ENCODE measurements around the gene CCND3. TPM values are rescaled to one million over a fixed set of nuclear protein-coding genes. Genes with fewer than 3 reads are reported as not detected.

The CCND3 gene
- total and polyA plus RNA-seq, 2 experiments from 2014 or later = 19.7 to 30.9 TPM

- no peak for TF ChIP-seq ZNF462 (CRISPR knock-in tag; IDR thresholded peaks at IDR 0.05)
These were observed 18.4 kb upstream of the CCND3 start (continued) for GRCh38 chr6:41960028-41960427.

- no peak overlapping the region for H3K4me2 ChIP-seq
- ATAC-seq = no peak
- H4K20me1 ChIP-seq (replicated peaks; ENCODE audit: insufficient read depth) = no peaks in the 10 kb centered on the region
- H2AFZ ChIP-seq = no peak overlapping the region
- H3K36me3 ChIP-seq (ENCODE audit: insufficient read depth) = no peaks in the 10 kb centered on the region
- Mint-ChIP-seq H3K9me3 (no peaks in the 10 kb centered on the region), H3K36me3 (ENCODE audit: low read depth) (no peaks in the 10 kb centered on the region), H3K27me3 (ENCODE audit: insufficient read depth, low read depth, poor library complexity) (peaks cover 1% of the 10 kb centered on the region), H3K4me1 (peaks cover 6% of the 10 kb centered on the region; the same call in 2 of the 3 replicates), H3K4me3 (no peak overlapping the region), H3K27ac (no peak overlapping the region)
- H3K27me3 ChIP-seq (ENCODE audit: insufficient read depth) = no peaks in the 10 kb centered on the region
- H3K79me2 ChIP-seq (replicated peaks; ENCODE audit: insufficient read depth) = no peaks in the 10 kb centered on the region
- H3K27ac ChIP-seq (ENCODE audit: low read depth) = no peak overlapping the region
- TF ChIP-seq CREB1 (CRISPR knock-in tag; IDR thresholded peaks at IDR 0.05; ENCODE audit: low read depth) (no peak), ETS1 (IDR thresholded peaks at IDR 0.05) (no peak), NANOG (IDR thresholded peaks at IDR 0.05; ENCODE audit: borderline replicate concordance) (no peak), ZNF331 (CRISPR knock-in tag; IDR thresholded peaks at IDR 0.05; ENCODE audit: low read depth) (no peak), JUNB (IDR thresholded peaks at IDR 0.05; ENCODE audit: unreplicated experiment) (no peak), EZH2 (IDR thresholded peaks at IDR 0.05; ENCODE audit: low read depth, unreplicated experiment) (no peak), ZNF114 (CRISPR knock-in tag; IDR thresholded peaks at IDR 0.05) (no peak), EZH2phosphoT487 (IDR thresholded peaks at IDR 0.05; ENCODE audit: unreplicated experiment) (no peak), CTCF (conservative IDR thresholded peaks at IDR 0.05; ENCODE audit: low read depth in 2 of 2) (no peak)
- TF ChIP-seq, protein P1, sequence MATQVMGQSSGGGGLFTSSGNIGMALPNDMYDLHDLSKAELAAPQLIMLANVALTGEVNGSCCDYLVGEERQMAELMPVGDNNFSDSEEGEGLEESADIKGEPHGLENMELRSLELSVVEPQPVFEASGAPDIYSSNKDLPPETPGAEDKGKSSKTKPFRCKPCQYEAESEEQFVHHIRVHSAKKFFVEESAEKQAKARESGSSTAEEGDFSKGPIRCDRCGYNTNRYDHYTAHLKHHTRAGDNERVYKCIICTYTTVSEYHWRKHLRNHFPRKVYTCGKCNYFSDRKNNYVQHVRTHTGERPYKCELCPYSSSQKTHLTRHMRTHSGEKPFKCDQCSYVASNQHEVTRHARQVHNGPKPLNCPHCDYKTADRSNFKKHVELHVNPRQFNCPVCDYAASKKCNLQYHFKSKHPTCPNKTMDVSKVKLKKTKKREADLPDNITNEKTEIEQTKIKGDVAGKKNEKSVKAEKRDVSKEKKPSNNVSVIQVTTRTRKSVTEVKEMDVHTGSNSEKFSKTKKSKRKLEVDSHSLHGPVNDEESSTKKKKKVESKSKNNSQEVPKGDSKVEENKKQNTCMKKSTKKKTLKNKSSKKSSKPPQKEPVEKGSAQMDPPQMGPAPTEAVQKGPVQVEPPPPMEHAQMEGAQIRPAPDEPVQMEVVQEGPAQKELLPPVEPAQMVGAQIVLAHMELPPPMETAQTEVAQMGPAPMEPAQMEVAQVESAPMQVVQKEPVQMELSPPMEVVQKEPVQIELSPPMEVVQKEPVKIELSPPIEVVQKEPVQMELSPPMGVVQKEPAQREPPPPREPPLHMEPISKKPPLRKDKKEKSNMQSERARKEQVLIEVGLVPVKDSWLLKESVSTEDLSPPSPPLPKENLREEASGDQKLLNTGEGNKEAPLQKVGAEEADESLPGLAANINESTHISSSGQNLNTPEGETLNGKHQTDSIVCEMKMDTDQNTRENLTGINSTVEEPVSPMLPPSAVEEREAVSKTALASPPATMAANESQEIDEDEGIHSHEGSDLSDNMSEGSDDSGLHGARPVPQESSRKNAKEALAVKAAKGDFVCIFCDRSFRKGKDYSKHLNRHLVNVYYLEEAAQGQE (IDR thresholded peaks at IDR 0.05; ENCODE audit: unreplicated experiment) = no peak
- H3K4me3 ChIP-seq = no peak overlapping the region
- H3K4me1 ChIP-seq (ENCODE audit: insufficient read depth) = no peaks in the 10 kb centered on the region
- no peak for DNase-seq (ENCODE audit: low spot score)
- H3F3A ChIP-seq (replicated peaks; ENCODE audit: low read depth) = no peaks in the 10 kb centered on the region
- H3K9me2 ChIP-seq (ENCODE audit: insufficient read depth) = 0 out of 2 replicates have a peak, but pooled peaks cover 6% of the 10 kb centered on the region
These were observed 16.6 kb upstream of the CCND3 start for GRCh38 chr6:41958022-41958856.
